Measurements from ENCODE around the gene CIAO3.

DNA sequence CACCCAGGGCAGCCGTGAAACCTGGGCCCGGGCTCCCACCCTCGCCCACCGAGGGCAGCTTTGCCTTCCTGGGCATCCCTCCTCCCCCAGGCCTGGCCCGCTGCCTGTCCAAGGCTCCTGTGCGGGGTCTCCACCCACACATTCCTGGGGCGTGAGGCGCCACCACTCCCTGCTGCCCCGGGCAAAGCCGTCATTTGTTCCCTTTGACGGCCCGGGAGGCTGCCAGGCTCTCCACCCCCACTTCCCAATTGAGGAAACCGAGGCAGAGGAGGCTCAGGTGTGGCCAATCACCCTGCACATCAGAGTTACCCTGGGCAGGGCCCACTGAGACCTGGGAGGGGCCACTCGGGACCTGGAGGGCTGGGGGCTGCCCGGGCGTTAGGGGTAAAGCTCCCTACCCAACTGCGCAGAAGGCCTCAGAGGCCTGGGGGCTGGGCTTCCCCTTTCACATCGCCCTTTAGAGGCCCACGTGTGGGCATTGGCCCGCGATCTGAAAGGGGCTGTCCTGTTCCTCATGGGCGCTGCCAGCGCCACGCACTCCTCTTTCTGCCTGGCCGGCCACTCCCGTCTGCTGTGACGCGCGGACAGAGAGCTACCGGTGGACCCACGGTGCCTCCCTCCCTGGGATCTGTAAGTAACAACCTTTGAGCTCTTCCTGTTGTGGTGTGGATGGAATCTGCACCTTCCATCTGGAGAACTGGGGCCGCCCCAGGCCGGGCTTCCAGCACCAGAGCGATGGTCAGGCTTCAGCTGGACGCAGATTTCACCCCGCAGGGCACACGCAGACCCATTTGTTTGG lies 19.9 kb upstream of the CIAO3 start, which contains the start of gene MSLN:
- TF ChIP-seq POLR2A (IDR thresholded peaks at IDR 0.05; ENCODE audit: low read depth, low read length) (no peak), POLR2AphosphoS5 (IDR thresholded peaks at IDR 0.05; ENCODE audit: low read depth, low read length) (no peak)
